ENCODE data around the gene ASGR1.
A peak's percentile ranks its signal among the peaks of the same experiment; 100 is the strongest.

ASGR1 gene

GRCh38 chr17:7176107-7176840 is 2.9 kb downstream of the ASGR1 start (continued):
- TF ChIP-seq ZNF747 (tag by site-specific recombination; IDR thresholded peaks at IDR 0.05) (no peak), ZSCAN4 (tag by site-specific recombination; IDR thresholded peaks at IDR 0.05) (peak; percentile 71; the same call in 1 of the 2 replicates), ZNF114 (tag by site-specific recombination; IDR thresholded peaks at IDR 0.05) (peak; percentile 93), ZNF23 (tag by site-specific recombination; IDR thresholded peaks at IDR 0.05; ENCODE audit: borderline replicate concordance) (0 out of 2 replicates have a peak, but pooled peaks have one; percentile 35), ZNF677 (tag by site-specific recombination; IDR thresholded peaks at IDR 0.05) (no peak), ZNF560 (tag by site-specific recombination; IDR thresholded peaks at IDR 0.05; ENCODE audit: borderline replicate concordance) (no peak), ZNF707 (tag by site-specific recombination; IDR thresholded peaks at IDR 0.05) (0 out of 2 replicates have a peak, but pooled peaks have one; percentile 14), ZNF366 (tag by site-specific recombination; conservative IDR thresholded peaks at IDR 0.05) (peak; percentile 51), SALL2 (tag by site-specific recombination; IDR thresholded peaks at IDR 0.05; ENCODE audit: borderline replicate concordance) (peak; percentile 58; the same call in 1 of the 2 replicates), OSR2 (tag by site-specific recombination; IDR thresholded peaks at IDR 0.05) (no peak), ZNF558 (tag by site-specific recombination; IDR thresholded peaks at IDR 0.05) (no peak), ZNF112 (tag by site-specific recombination; IDR thresholded peaks at IDR 0.05) (peak; percentile 42; the same call in 1 of the 2 replicates), ZFHX2 (tag by site-specific recombination; conservative IDR thresholded peaks at IDR 0.05) (peak; percentile 80), ZNF2 (tag by site-specific recombination; IDR thresholded peaks at IDR 0.05) (0 out of 2 replicates have a peak, but pooled peaks have one; percentile 29)

GRCh38 chr17:7175330-7175733 is 3.8 kb downstream of the ASGR1 start:
- Histone ChIP-seq H3K27ac (ENCODE audit: extremely low read depth, low read depth, low read length) (no peak overlapping the region), H3K4me1 (ENCODE audit: control insufficient read depth, insufficient read depth, low read length) (peaks cover 8% of the 10 kb centered on the region), H3K9me3 (ENCODE audit: control insufficient read depth, insufficient read depth, low read depth, low read length) (no peaks in the 10 kb centered on the region), H3K36me3 (ENCODE audit: control insufficient read depth in 2 of 2, insufficient read depth in 1 of 2, low read length in 2 of 2) (no peaks in the 10 kb centered on the region; a peak in 1 of 3 replicates), H3K4me3 (ENCODE audit: low read depth, low read length) (no peak overlapping the region)
- POLR2A ChIA-PET: no interaction called here
- CTCF ChIA-PET: no interaction called here
- TF ChIP-seq ZNF366 (tag by site-specific recombination; conservative IDR thresholded peaks at IDR 0.05) (no peak), ZNF354C (tag by site-specific recombination; IDR thresholded peaks at IDR 0.05; ENCODE audit: borderline replicate concordance, low read depth) (peak; percentile 34; the same call in 1 of the 2 replicates), ZNF184 (tag by site-specific recombination; IDR thresholded peaks at IDR 0.05) (no peak), KLF17 (tag by site-specific recombination; IDR thresholded peaks at IDR 0.05) (no peak), BCL6B (tag by site-specific recombination; IDR thresholded peaks at IDR 0.05) (no peak), ZNF530 (tag by site-specific recombination; IDR thresholded peaks at IDR 0.05; ENCODE audit: low read depth) (no peak), INSM2 (tag by site-specific recombination; IDR thresholded peaks at IDR 0.05) (no peak), ZBTB10 (tag by site-specific recombination; IDR thresholded peaks at IDR 0.05) (0 out of 2 replicates have a peak, but pooled peaks have one; percentile 9), HOXC10 (CRISPR knock-in tag; IDR thresholded peaks at IDR 0.05) (no peak), HOXD13 (CRISPR knock-in tag; IDR thresholded peaks at IDR 0.05; ENCODE audit: borderline replicate concordance) (0 out of 2 replicates have a peak, but pooled peaks have one; percentile 3), ZNF223 (tag by site-specific recombination; IDR thresholded peaks at IDR 0.05) (no peak)

Data from HEK293 (cell line).